Fibroblast of mammary gland (primary cell): ENCODE results near the gene DHFR2.

Experiments used
- DNase-seq: peaks from one replicate; pipeline ENCODE4 v3.0.0-alpha.2; 2010; ENCODE audit warnings: low read depth
- H3K4me3 ChIP-seq: 2 replicates; pipeline ENCODE4 v1.5.1; 2011; ENCODE audit warnings: low read depth, mild to moderate bottlenecking, low read length, moderate library complexity; ENCODE audit not compliant: control insufficient read depth
- CTCF ChIP-seq: conservative IDR thresholded peaks from 2 replicates; pipeline ENCODE4 v1.5.1; 2011; ENCODE audit warnings: low read depth, low read length, inconsistent platforms; ENCODE audit not compliant: control insufficient read depth, insufficient read depth

Gene DHFR2

GRCh38 chr3:94065122-94065521, 2.4 kb upstream of the DHFR2 start:
- no peak for TF ChIP-seq CTCF
- no peak for DNase-seq
- no peak overlapping the region for H3K4me3 ChIP-seq

GRCh38 chr3:94064243-94064860, 1.6 kb upstream of the DHFR2 start:
- H3K4me3 ChIP-seq, result peak overlapping the region; percentile 78
- DNase-seq, result peak; percentile 28
- no peak for TF ChIP-seq CTCF

- peak; percentile 34 for DNase-seq
- H3K4me3 ChIP-seq, result peak overlapping the region; percentile 78
- no peak for TF ChIP-seq CTCF
Observed at GRCh38 chr3:94063496-94064119, 892 bp upstream of the DHFR2 start.

- DNase-seq, result no peak
- no peak for TF ChIP-seq CTCF
Observed at GRCh38 chr3:94061297-94061696, 1.4 kb downstream of the DHFR2 start.

GRCh38 chr3:94050546-94050945, 12.2 kb downstream of the DHFR2 start:
- no peak for TF ChIP-seq CTCF
- DNase-seq, result no peak
- H3K4me3 ChIP-seq, result no peak overlapping the region

More at GRCh38 chr3:94061297-94061696, 1.4 kb downstream of the DHFR2 start:
- no peak overlapping the region for H3K4me3 ChIP-seq

- no peak for DNase-seq
- no peak overlapping the region for H3K4me3 ChIP-seq
- no peak for TF ChIP-seq CTCF
Observed at GRCh38 chr3:94049267-94049666, 13.4 kb downstream of the DHFR2 start.
